WERI-Rb-1 (cell line): ENCODE data around the gene ZNF609.

ENCODE experiments used
- DNase-seq: peaks from one replicate; pipeline ENCODE4 v3.0.0-alpha.2; 2020
- H3K27ac ChIP-seq: fragments of 250-450 bp; sonication (Bioruptor Pico); 2 replicates; pipeline ENCODE4 v1.5.1; 2020; ENCODE audit warnings: mild to moderate bottlenecking, moderate library complexity
- H3K27me3 ChIP-seq: fragments of 250-450 bp; sonication (Bioruptor Pico); 2 replicates; pipeline ENCODE4 v1.5.1; 2021; ENCODE audit warnings: mild to moderate bottlenecking, low read depth, moderate library complexity; ENCODE audit not compliant: insufficient read depth, severe bottlenecking
- H3K36me3 ChIP-seq: fragments of 250-450 bp; sonication (Bioruptor Pico); 2 replicates; pipeline ENCODE4 v1.5.1; 2020; ENCODE audit warnings: mild to moderate bottlenecking, moderate library complexity
- H3K4me3 ChIP-seq: 2 replicates; pipeline ENCODE4 v1.5.1; 2011; ENCODE audit warnings: low read depth, mild to moderate bottlenecking, control low read depth, low read length
- H3K9me3 ChIP-seq: fragments of 250-450 bp; sonication (Bioruptor Pico); 2 replicates; pipeline ENCODE4 v1.5.1; 2021; ENCODE audit warnings: mild to moderate bottlenecking, moderate library complexity; ENCODE audit not compliant: severe bottlenecking
- TF ChIP-seq, protein P1 (sequence below): IDR thresholded peaks from 2 replicates; pipeline ENCODE4 v1.5.1; 2011; ENCODE audit warnings: low read depth, mild to moderate bottlenecking, control low read depth, inconsistent platforms, low read length

The ZNF609 gene

DNA sequence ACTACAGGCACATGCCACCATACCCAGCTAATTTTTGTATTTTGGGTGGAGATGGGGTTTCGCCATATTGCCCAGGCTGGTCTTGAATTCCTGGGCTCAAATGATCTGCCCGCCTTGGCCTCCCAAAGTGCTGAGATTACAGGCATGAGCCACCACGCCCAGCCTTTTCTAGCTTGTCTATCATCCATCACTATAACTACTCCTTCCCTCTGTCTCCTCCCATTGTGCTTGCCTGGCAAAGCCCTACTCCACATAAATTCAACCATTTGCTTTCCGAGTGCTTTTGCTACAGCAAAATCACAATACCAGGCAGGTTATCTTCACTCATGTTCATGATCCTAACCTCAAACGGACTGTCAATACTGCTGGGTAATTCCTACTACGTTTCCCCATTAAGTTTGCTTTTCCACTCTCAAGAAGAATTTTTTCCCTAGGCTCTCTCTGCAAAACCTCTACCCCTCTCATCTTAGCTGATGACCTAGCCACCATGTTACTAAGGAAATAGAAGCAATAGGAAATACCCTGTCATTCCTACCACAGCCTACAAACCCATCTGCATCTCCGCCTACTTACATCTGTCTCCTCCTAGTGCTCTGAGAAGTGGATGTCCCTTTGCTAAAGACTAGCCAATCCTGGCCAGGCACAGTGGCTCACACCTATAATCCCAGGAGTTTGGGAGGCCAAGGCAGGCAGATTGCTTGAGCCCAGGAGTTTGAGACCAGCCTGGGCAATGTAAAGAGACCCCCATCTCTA is 250.5 kb downstream of the ZNF609 start:
- TF ChIP-seq, protein P1, sequence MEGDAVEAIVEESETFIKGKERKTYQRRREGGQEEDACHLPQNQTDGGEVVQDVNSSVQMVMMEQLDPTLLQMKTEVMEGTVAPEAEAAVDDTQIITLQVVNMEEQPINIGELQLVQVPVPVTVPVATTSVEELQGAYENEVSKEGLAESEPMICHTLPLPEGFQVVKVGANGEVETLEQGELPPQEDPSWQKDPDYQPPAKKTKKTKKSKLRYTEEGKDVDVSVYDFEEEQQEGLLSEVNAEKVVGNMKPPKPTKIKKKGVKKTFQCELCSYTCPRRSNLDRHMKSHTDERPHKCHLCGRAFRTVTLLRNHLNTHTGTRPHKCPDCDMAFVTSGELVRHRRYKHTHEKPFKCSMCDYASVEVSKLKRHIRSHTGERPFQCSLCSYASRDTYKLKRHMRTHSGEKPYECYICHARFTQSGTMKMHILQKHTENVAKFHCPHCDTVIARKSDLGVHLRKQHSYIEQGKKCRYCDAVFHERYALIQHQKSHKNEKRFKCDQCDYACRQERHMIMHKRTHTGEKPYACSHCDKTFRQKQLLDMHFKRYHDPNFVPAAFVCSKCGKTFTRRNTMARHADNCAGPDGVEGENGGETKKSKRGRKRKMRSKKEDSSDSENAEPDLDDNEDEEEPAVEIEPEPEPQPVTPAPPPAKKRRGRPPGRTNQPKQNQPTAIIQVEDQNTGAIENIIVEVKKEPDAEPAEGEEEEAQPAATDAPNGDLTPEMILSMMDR: no peak
- DNase-seq: no peak
- no peaks in the 10 kb centered on the region for H3K9me3 ChIP-seq
- no peaks in the 10 kb centered on the region for H3K27me3 ChIP-seq
- H3K4me3 ChIP-seq: no peak overlapping the region
- H3K36me3 ChIP-seq: no peaks in the 10 kb centered on the region
- H3K27ac ChIP-seq: no peak overlapping the region

DNA sequence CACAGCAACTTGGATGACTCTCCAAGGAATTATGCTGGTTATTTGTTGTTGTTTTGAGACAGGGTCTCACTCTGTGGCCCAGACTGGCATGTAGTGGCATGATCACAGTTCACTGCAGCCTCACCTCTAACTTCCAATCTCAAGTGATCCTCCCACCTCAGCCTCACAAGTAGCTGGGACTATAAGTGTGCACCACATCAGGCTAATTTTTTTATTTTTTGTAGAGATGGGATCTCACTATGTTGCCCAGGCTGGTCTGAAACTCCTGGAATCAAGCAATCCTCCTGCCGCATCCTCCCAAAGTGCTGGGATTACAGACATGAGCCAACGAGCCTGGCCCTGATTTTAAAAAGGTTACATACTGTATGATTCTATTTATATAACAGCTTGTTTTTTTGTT is 252.0 kb downstream of the ZNF609 start:
- H3K27me3 ChIP-seq: no peaks in the 10 kb centered on the region
- DNase-seq: no peak
- H3K36me3 ChIP-seq: no peaks in the 10 kb centered on the region
- H3K4me3 ChIP-seq: no peak overlapping the region
- H3K27ac ChIP-seq: no peak overlapping the region
- TF ChIP-seq, protein P1: no peak
- no peaks in the 10 kb centered on the region for H3K9me3 ChIP-seq

DNA sequence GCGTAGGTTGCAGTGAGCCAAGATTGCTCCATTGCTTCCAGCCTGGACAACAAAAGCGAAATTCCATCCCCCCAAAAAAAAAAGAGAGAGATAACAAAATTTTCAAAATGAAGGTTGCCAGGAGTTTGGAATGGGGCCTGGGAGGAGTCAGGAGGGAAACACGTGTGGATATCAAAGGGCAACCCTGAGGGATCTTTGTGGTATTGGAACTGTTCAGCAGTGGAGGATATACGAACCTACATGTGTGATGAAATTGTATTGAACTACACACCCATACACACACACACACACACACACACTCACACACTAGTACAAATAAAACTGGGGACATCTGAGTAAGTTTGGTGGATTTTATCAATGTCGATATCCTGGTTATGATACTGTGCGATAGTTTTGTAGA is 253.2 kb downstream of the ZNF609 start:
- H3K27ac ChIP-seq: no peak overlapping the region
- no peak overlapping the region for H3K4me3 ChIP-seq
- H3K27me3 ChIP-seq: no peaks in the 10 kb centered on the region
- DNase-seq: no peak
- H3K36me3 ChIP-seq: no peaks in the 10 kb centered on the region
- no peaks in the 10 kb centered on the region for H3K9me3 ChIP-seq
- TF ChIP-seq, protein P1: no peak

DNA sequence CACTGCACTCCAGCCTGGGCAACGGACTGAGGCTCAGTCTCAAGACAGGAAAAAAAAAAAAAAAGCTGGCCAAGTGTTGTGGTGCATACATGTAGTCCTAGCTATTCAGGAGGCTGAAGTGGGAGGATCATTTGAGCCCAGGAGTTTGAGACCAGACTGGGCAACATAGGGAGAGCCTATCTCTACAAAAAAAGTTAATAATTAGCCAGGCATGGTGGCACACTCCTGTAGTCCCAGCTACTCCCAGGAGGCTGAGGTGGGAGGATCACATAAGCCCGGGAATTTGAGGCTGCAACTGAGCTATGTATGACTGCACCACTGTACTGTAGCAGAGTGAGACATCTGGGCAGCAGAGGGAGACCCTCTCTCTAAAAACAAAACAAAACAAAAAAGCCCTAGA is 256.1 kb downstream of the ZNF609 start:
- Histone ChIP-seq H3K27ac (no peak overlapping the region), H3K4me3 (no peak overlapping the region), H3K27me3 (no peaks in the 10 kb centered on the region), H3K9me3 (no peaks in the 10 kb centered on the region), H3K36me3 (no peaks in the 10 kb centered on the region)
- DNase-seq: no peak
- TF ChIP-seq, protein P1: no peak

DNA sequence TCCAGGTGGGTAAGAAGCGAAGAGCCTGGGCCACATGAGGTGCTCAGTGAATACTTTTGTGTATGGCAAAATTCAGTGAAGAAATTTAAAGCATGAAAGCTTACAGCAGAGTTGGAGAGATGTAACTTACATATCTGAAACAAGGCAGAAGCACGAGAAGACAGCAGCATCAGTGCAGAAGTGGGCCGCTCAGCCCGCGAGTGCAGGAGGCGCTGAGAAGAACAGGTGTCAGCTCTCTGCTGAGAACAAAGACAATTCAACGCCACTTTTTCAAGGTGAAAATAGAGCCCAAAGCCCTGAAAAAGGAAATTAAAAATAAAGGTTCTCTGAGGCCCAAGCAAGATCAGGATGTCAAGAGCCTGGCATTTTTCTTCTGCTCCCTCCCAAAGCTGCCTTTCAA is 256.8 kb downstream of the ZNF609 start:
- no peaks in the 10 kb centered on the region for H3K9me3 ChIP-seq
- H3K27me3 ChIP-seq: no peaks in the 10 kb centered on the region
- H3K4me3 ChIP-seq: no peak overlapping the region
- H3K36me3 ChIP-seq: no peaks in the 10 kb centered on the region
- no peak overlapping the region for H3K27ac ChIP-seq
- TF ChIP-seq, protein P1: no peak
- no peak for DNase-seq
